GM12873 (cell line): ENCODE data around the gene PSAP.

Source experiments
- CTCF ChIP-seq: IDR thresholded peaks from 2 replicates; pipeline ENCODE4 v1.5.1; 2012; ENCODE audit warnings: low read depth, mild to moderate bottlenecking, moderate library complexity, low read length, control low read depth; ENCODE audit not compliant: insufficient read depth; ENCODE audit errors: missing control alignments

PSAP gene

GRCh38 chr10:71844695-71845094 is 6.4 kb downstream of the PSAP start:
- no peak for TF ChIP-seq CTCF

- TF ChIP-seq CTCF, result no peak
Observed at GRCh38 chr10:71844084-71844483, 7.0 kb downstream of the PSAP start.

GRCh38 chr10:71842856-71843686 is 8.0 kb downstream of the PSAP start:
- TF ChIP-seq CTCF, result no peak

- no peak for TF ChIP-seq CTCF
Observed at GRCh38 chr10:71842422-71842821, 8.6 kb downstream of the PSAP start.

GRCh38 chr10:71840958-71841335 is 10.1 kb downstream of the PSAP start:
- TF ChIP-seq CTCF, result no peak

GRCh38 chr10:71840177-71840957 is 10.7 kb downstream of the PSAP start:
- no peak for TF ChIP-seq CTCF
